WTC11 (cell line): Measurements from ENCODE around the gene CFI. TPM values are rescaled to one million over a fixed set of nuclear protein-coding genes. Genes with fewer than 3 reads are reported as not detected.

Experiments
- ATAC-seq: fragments of 200-7000 bp; cut with Tn5 transposase; 2 replicates; pipeline ENCODE4 v1.10.0; 2021; ENCODE audit warnings: mild to moderate bottlenecking, moderate library complexity
- CTCF ChIA-PET: fragments of 300-600 bp; sonication (Branson Sonifier 250); formaldehyde crosslinking; loops from one replicate; lab custom pipeline; 2021; ENCODE audit warnings: antibody characterized with exemption; lab: Charles Lee
- POLR2A ChIA-PET: fragments of 350-600 bp; sonication (Branson Sonifier 250); formaldehyde crosslinking; loops from one replicate; lab custom pipeline; 2021; ENCODE audit warnings: antibody characterized with exemption; lab: Charles Lee
- DNase-seq: peaks from one replicate; pipeline ENCODE4 v3.0.0; 2021; ENCODE audit warnings: low spot score
- H3K27ac Mint-ChIP-seq: 2 replicates; pipeline ENCODE4 v1.8.0; 2021; ENCODE audit warnings: mixed read lengths
- H3K27me3 Mint-ChIP-seq: 2 replicates; pipeline ENCODE4 v1.8.0; 2021; ENCODE audit warnings: low read depth, mild to moderate bottlenecking, moderate library complexity, mixed read lengths
- H3K36me3 Mint-ChIP-seq: 2 replicates; pipeline ENCODE4 v1.8.0; 2021; ENCODE audit warnings: mixed read lengths
- H3K4me1 Mint-ChIP-seq: 2 replicates; pipeline ENCODE4 v1.8.0; 2022; ENCODE audit warnings: mixed read lengths
- H3K4me3 Mint-ChIP-seq: 2 replicates; pipeline ENCODE4 v1.8.0; 2021; ENCODE audit warnings: mild to moderate bottlenecking, moderate library complexity, mixed read lengths
- H3K9me3 Mint-ChIP-seq: 2 replicates; pipeline ENCODE4 v1.8.0; 2021; ENCODE audit warnings: mixed read lengths
- ESRRA ChIP-seq: sonication (generic); formaldehyde crosslinking; IDR thresholded peaks from 2 replicates; pipeline ENCODE4 v1.8.1; 2022; ENCODE audit warnings: mild to moderate bottlenecking, missing genetic modification reagents, borderline replicate concordance
- KAT7 ChIP-seq: sonication (generic); formaldehyde crosslinking; IDR thresholded peaks from 2 replicates; pipeline ENCODE4 v1.8.1; 2023; ENCODE audit warnings: missing genetic modification reagents, mild to moderate bottlenecking, borderline replicate concordance
- PRRX2 ChIP-seq: fragments of 250-450 bp; sonication (Bioruptor Pico); IDR thresholded peaks from 2 replicates; pipeline ENCODE4 v1.8.0; 2021; ENCODE audit warnings: mild to moderate bottlenecking
- SMAD3 ChIP-seq: sonication (generic); formaldehyde crosslinking; IDR thresholded peaks from 2 replicates; pipeline ENCODE4 v1.8.0; 2022; ENCODE audit warnings: missing genetic modification reagents, mild to moderate bottlenecking, borderline replicate concordance
- SOX15 ChIP-seq: fragments of 250-450 bp; sonication (Bioruptor Pico); IDR thresholded peaks from 2 replicates; pipeline ENCODE4 v1.9.0; 2021; ENCODE audit warnings: mild to moderate bottlenecking
- TP53 ChIP-seq: sonication (generic); formaldehyde crosslinking; IDR thresholded peaks from 2 replicates; pipeline ENCODE4 v1.8.1; 2023; ENCODE audit warnings: mild to moderate bottlenecking, missing genetic modification reagents
- ZNF219 ChIP-seq: sonication (generic); formaldehyde crosslinking; IDR thresholded peaks from 2 replicates; pipeline ENCODE4 v1.8.0; 2023; ENCODE audit warnings: missing genetic modification reagents, mild to moderate bottlenecking, borderline replicate concordance
- total RNA-seq: library from RNA; stranded (reverse); gene quantifications from 3 replicates; pipeline ENCODE4 v1.2.3, GENCODE V29; 2021
- TF ChIP-seq, protein P1 (sequence below): sonication (generic); formaldehyde crosslinking; IDR thresholded peaks from 2 replicates; pipeline ENCODE4 v1.8.1; 2023; ENCODE audit warnings: mild to moderate bottlenecking, missing genetic modification reagents
- TF ChIP-seq, protein P2 (sequence below): sonication (generic); formaldehyde crosslinking; IDR thresholded peaks from 2 replicates; pipeline ENCODE4 v1.8.0; 2023; ENCODE audit warnings: missing genetic modification reagents, mild to moderate bottlenecking, borderline replicate concordance
- TF ChIP-seq, protein P3 (sequence below): sonication (generic); formaldehyde crosslinking; IDR thresholded peaks from 2 replicates; pipeline ENCODE4 v1.8.0; 2022; ENCODE audit warnings: missing genetic modification reagents
- TF ChIP-seq, protein P4 (sequence below): sonication (generic); formaldehyde crosslinking; IDR thresholded peaks from 2 replicates; pipeline ENCODE4 v1.8.0; 2022; ENCODE audit warnings: mild to moderate bottlenecking, missing genetic modification reagents
- TF ChIP-seq, protein P5 (sequence below): sonication (generic); formaldehyde crosslinking; IDR thresholded peaks from 2 replicates; pipeline ENCODE4 v1.8.1; 2023; ENCODE audit warnings: mild to moderate bottlenecking, missing genetic modification reagents, moderate library complexity

Gene CFI
- total RNA-seq, 1 experiment from 2014 or later: not detected

DNA sequence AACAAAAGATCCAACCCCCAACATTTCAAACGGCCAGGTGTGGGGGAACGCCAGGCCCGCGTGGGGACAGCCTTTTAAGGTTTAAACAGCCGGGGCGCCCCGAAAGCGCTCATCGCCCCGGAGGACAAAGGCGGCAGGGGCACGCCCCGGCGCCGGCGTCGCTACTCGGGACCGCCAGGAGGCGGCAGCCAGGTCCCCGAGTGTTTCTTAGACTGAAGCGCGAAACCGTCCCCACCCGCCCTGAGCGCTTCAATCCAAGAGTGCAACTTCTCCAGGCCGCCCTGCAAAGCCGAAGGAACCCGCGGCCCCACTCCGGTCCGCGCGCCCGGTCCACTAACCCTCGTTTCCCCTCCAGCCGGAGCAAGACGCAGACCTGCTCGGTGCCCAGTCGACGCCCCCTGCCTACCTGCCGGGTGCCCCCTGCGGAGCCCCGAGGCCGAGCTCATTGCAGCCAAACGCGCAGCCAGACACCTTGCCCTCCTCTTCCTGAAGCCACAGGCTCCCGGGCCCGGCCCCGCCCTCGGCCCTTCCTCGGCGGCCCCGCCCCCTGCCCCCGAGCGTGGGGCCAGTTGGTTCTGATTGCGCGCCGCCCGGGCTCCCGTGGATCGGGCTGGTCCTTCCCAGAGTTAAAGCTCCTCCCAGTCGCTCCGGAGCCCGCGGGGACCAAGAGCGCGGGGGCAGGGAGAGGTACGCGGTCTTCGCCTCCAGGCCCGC, 98.7 kb downstream of the CFI start, which contains the start of gene CASP6 (continued):
- TF ChIP-seq, protein P1, sequence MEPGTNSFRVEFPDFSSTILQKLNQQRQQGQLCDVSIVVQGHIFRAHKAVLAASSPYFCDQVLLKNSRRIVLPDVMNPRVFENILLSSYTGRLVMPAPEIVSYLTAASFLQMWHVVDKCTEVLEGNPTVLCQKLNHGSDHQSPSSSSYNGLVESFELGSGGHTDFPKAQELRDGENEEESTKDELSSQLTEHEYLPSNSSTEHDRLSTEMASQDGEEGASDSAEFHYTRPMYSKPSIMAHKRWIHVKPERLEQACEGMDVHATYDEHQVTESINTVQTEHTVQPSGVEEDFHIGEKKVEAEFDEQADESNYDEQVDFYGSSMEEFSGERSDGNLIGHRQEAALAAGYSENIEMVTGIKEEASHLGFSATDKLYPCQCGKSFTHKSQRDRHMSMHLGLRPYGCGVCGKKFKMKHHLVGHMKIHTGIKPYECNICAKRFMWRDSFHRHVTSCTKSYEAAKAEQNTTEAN (CRISPR knock-in tag): 0 out of 2 replicates have a peak, but pooled peaks have one; percentile 6
- no peak for TF ChIP-seq SMAD3 (CRISPR knock-in tag)
- 0 out of 2 replicates have a peak, but pooled peaks have one; percentile 24 for TF ChIP-seq ZNF219 (CRISPR knock-in tag)
- TF ChIP-seq, protein P2, sequence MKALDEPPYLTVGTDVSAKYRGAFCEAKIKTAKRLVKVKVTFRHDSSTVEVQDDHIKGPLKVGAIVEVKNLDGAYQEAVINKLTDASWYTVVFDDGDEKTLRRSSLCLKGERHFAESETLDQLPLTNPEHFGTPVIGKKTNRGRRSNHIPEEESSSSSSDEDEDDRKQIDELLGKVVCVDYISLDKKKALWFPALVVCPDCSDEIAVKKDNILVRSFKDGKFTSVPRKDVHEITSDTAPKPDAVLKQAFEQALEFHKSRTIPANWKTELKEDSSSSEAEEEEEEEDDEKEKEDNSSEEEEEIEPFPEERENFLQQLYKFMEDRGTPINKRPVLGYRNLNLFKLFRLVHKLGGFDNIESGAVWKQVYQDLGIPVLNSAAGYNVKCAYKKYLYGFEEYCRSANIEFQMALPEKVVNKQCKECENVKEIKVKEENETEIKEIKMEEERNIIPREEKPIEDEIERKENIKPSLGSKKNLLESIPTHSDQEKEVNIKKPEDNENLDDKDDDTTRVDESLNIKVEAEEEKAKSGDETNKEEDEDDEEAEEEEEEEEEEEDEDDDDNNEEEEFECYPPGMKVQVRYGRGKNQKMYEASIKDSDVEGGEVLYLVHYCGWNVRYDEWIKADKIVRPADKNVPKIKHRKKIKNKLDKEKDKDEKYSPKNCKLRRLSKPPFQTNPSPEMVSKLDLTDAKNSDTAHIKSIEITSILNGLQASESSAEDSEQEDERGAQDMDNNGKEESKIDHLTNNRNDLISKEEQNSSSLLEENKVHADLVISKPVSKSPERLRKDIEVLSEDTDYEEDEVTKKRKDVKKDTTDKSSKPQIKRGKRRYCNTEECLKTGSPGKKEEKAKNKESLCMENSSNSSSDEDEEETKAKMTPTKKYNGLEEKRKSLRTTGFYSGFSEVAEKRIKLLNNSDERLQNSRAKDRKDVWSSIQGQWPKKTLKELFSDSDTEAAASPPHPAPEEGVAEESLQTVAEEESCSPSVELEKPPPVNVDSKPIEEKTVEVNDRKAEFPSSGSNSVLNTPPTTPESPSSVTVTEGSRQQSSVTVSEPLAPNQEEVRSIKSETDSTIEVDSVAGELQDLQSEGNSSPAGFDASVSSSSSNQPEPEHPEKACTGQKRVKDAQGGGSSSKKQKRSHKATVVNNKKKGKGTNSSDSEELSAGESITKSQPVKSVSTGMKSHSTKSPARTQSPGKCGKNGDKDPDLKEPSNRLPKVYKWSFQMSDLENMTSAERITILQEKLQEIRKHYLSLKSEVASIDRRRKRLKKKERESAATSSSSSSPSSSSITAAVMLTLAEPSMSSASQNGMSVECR (CRISPR knock-in tag): 0 out of 2 replicates have a peak, but pooled peaks have one; percentile 21
- TF ChIP-seq, protein P3, sequence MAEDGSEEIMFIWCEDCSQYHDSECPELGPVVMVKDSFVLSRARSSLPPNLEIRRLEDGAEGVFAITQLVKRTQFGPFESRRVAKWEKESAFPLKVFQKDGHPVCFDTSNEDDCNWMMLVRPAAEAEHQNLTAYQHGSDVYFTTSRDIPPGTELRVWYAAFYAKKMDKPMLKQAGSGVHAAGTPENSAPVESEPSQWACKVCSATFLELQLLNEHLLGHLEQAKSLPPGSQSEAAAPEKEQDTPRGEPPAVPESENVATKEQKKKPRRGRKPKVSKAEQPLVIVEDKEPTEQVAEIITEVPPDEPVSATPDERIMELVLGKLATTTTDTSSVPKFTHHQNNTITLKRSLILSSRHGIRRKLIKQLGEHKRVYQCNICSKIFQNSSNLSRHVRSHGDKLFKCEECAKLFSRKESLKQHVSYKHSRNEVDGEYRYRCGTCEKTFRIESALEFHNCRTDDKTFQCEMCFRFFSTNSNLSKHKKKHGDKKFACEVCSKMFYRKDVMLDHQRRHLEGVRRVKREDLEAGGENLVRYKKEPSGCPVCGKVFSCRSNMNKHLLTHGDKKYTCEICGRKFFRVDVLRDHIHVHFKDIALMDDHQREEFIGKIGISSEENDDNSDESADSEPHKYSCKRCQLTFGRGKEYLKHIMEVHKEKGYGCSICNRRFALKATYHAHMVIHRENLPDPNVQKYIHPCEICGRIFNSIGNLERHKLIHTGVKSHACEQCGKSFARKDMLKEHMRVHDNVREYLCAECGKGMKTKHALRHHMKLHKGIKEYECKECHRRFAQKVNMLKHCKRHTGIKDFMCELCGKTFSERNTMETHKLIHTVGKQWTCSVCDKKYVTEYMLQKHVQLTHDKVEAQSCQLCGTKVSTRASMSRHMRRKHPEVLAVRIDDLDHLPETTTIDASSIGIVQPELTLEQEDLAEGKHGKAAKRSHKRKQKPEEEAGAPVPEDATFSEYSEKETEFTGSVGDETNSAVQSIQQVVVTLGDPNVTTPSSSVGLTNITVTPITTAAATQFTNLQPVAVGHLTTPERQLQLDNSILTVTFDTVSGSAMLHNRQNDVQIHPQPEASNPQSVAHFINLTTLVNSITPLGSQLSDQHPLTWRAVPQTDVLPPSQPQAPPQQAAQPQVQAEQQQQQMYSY: peak; percentile 81
- TF ChIP-seq KAT7 (CRISPR knock-in tag): peak; percentile 88; the same call in 1 of the 2 replicates
- peak; percentile 76; the same call in 1 of the 2 replicates for TF ChIP-seq ESRRA (CRISPR knock-in tag)

DNA sequence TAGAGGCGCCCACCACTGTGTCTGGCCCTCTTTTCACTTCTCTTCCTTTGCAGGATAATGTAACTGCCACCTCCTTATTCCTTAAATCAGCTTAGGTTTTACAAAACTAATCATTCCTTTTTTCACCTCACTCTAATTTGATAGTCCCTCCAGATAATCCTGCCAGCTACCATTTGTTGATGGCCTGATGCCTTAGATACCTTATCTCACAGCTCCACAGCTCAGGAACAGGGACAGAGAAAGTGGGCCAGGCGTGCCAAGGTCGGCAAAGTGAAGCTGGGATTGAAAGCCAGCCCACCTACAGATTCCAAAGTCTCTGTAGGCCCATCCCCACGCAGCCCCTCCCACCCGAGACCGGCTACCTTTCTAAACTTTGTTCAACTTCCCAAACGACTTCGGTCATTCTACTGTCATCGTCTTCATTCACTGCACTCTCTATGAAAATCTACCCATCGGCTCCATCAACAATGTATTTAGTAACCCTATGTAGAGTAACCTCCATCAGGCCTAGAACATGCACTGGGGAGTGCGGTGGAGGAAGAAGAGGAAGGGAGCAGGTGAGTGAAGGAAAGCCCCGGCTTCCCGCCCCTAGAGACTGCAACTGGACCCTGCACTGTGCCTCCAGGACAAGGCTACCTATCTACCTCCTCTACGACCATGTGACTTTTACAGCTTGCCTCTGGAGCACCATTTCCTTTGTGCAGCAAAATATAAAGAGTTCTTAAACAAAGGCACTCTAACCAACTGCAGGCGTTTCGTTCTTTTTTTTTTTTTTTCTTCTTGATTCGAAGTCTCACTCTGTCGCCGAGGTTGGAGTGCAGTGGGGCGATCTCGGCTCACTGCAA, 100.0 kb downstream of the CFI start:
- ATAC-seq: peak; percentile 56

More for the DNA sequence above, 100.0 kb downstream of the CFI start:
- CTCF ChIA-PET: interaction anchor here (0.6 to 4.9 kb wide), 7 partner anchors 10 to 276 kb away, joined by 3 to 31 read pairs (median 4); no protein-coding TSS in a partner anchor
- Mint-ChIP-seq H3K27ac (peak overlapping the region; percentile 93), H3K4me3 (peak overlapping the region; percentile 90), H3K36me3 (peaks cover 13% of the 10 kb centered on the region), H3K9me3 (peaks cover 7% of the 10 kb centered on the region; the same call in 1 of the 2 replicates), H3K27me3 (no peaks in the 10 kb centered on the region), H3K4me1 (peaks cover 19% of the 10 kb centered on the region)
- peak; percentile 27 for DNase-seq
- POLR2A ChIA-PET: interaction anchor here (0.7 to 1.3 kb wide), 3 partner anchors 27 to 114 kb away, joined by 3 read pairs; partner anchors contain the start of gene PLA2G12A
- TF ChIP-seq PRRX2 (CRISPR knock-in tag) (0 out of 2 replicates have a peak, but pooled peaks have one; percentile 23), SOX15 (CRISPR knock-in tag) (no peak), TP53 (CRISPR knock-in tag) (no peak)
- TF ChIP-seq, protein P4, sequence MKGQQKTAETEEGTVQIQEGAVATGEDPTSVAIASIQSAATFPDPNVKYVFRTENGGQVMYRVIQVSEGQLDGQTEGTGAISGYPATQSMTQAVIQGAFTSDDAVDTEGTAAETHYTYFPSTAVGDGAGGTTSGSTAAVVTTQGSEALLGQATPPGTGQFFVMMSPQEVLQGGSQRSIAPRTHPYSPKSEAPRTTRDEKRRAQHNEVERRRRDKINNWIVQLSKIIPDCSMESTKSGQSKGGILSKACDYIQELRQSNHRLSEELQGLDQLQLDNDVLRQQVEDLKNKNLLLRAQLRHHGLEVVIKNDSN (CRISPR knock-in tag): 0 out of 2 replicates have a peak, but pooled peaks have one; percentile 15
- TF ChIP-seq, protein P5, sequence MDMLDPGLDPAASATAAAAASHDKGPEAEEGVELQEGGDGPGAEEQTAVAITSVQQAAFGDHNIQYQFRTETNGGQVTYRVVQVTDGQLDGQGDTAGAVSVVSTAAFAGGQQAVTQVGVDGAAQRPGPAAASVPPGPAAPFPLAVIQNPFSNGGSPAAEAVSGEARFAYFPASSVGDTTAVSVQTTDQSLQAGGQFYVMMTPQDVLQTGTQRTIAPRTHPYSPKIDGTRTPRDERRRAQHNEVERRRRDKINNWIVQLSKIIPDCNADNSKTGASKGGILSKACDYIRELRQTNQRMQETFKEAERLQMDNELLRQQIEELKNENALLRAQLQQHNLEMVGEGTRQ (CRISPR knock-in tag): peak; percentile 54; the same call in 1 of the 2 replicates
